Neuronal stem cell (in vitro differentiated cells): Measurements from ENCODE around the gene C18orf54.

Source experiments
- DNase-seq: peaks from one replicate; pipeline ENCODE4 v3.0.0-alpha.2; 2013; ENCODE audit warnings: low spot score
- H2AFZ ChIP-seq: one replicate; pipeline ENCODE4 v1.6.1; 2013; ENCODE audit warnings: mild to moderate bottlenecking, low read length, inconsistent platforms
- H2AK5ac ChIP-seq: 2 replicates; pipeline ENCODE4 v1.6.1; 2013; ENCODE audit warnings: low read depth, mild to moderate bottlenecking, inconsistent platforms, low read length, moderate library complexity, mixed read lengths
- H2BK120ac ChIP-seq: 2 replicates; pipeline ENCODE4 v1.6.1; 2013; ENCODE audit warnings: low read depth, mild to moderate bottlenecking, inconsistent platforms, low read length, moderate library complexity, mixed read lengths
- H2BK12ac ChIP-seq: one replicate; pipeline ENCODE4 v1.6.1; 2013; ENCODE audit warnings: low read length, inconsistent platforms
- H2BK15ac ChIP-seq: 2 replicates; pipeline ENCODE4 v1.6.1; 2013; ENCODE audit warnings: mild to moderate bottlenecking, low read length, inconsistent platforms, mixed read lengths
- H2BK5ac ChIP-seq: one replicate; pipeline ENCODE4 v1.6.1; 2013; ENCODE audit warnings: inconsistent platforms, mild to moderate bottlenecking, low read length, moderate library complexity
- H3K14ac ChIP-seq: one replicate; pipeline ENCODE4 v1.6.1; 2013; ENCODE audit warnings: low read length, inconsistent platforms
- H3K18ac ChIP-seq: 2 replicates; pipeline ENCODE4 v1.6.1; 2013; ENCODE audit warnings: low read length, inconsistent platforms
- H3K23ac ChIP-seq: 2 replicates; pipeline ENCODE4 v1.6.1; 2013; ENCODE audit warnings: low read depth, mild to moderate bottlenecking, mixed read lengths, low read length, inconsistent platforms; ENCODE audit not compliant: poor library complexity
- H3K27ac ChIP-seq: replicated peaks from 3 replicates; pipeline ENCODE4 v1.5.1; 2013; ENCODE audit warnings: low read length, inconsistent platforms
- H3K27me3 ChIP-seq, 3 experiments: 2 replicates each; pipeline ENCODE4 v1.6.1; 2013; ENCODE audit warnings: low read length in 3 of 3, mild to moderate bottlenecking in 2 of 3, inconsistent platforms in 1 of 3, low read depth in 1 of 3, mixed read lengths in 1 of 3, moderate library complexity in 1 of 3; ENCODE audit not compliant: control insufficient read depth in 3 of 3, insufficient read depth in 3 of 3
- H3K36me3 ChIP-seq, 2 donors: replicated peaks in 1 of 2; 2 replicates each; pipeline ENCODE4 v1.6.1; 2013; ENCODE audit warnings: low read length in 2 of 2; ENCODE audit not compliant: control insufficient read depth in 2 of 2, insufficient read depth in 2 of 2
- H3K4ac ChIP-seq: 2 replicates; pipeline ENCODE4 v1.6.1; 2013; ENCODE audit warnings: inconsistent platforms, mild to moderate bottlenecking, low read length, moderate library complexity
- H3K4me1 ChIP-seq, 2 donors: 1 replicate in 1 of 2; 2 replicates in 1 of 2; pipeline ENCODE4 v1.6.1; 2013; ENCODE audit warnings: low read length in 2 of 2, low read depth in 1 of 2; ENCODE audit not compliant: control insufficient read depth in 2 of 2, insufficient read depth in 1 of 2
- H3K4me2 ChIP-seq: one replicate; pipeline ENCODE4 v1.6.1; 2013; ENCODE audit warnings: mild to moderate bottlenecking, low read length, inconsistent platforms; ENCODE audit not compliant: insufficient read depth, poor library complexity, severe bottlenecking
- H3K4me3 ChIP-seq, 2 donors: 2 replicates each; pipeline ENCODE4 v1.5.1; 2013; ENCODE audit warnings: low read length in 2 of 2, mild to moderate bottlenecking in 2 of 2, inconsistent platforms in 1 of 2, moderate library complexity in 1 of 2
- H3K79me1 ChIP-seq: one replicate; pipeline ENCODE4 v1.6.1; 2013; ENCODE audit warnings: low read depth, mild to moderate bottlenecking, inconsistent platforms, low read length, moderate library complexity
- H3K9ac ChIP-seq: one replicate; pipeline ENCODE4 v1.6.1; 2013; ENCODE audit warnings: mild to moderate bottlenecking, low read depth, low read length, inconsistent platforms; ENCODE audit not compliant: poor library complexity
- H3K9me3 ChIP-seq, 2 donors: replicated peaks in 1 of 2; 2 replicates each; pipeline versions ENCODE3 to v1.6.1; 2013; ENCODE audit warnings: low read length in 2 of 2, mild to moderate bottlenecking in 2 of 2, inconsistent platforms in 1 of 2, low read depth in 1 of 2, mixed read lengths in 1 of 2, moderate library complexity in 1 of 2; ENCODE audit not compliant: control insufficient read depth in 2 of 2, insufficient read depth in 1 of 2
- H4K8ac ChIP-seq: one replicate; pipeline ENCODE4 v1.6.1; 2013; ENCODE audit warnings: low read depth, mild to moderate bottlenecking, inconsistent platforms, low read length, moderate library complexity
- H4K91ac ChIP-seq: one replicate; pipeline ENCODE4 v1.6.1; 2013; ENCODE audit warnings: low read length, low read depth, mild to moderate bottlenecking, inconsistent platforms; ENCODE audit not compliant: poor library complexity
- WGBS, 2 donors: extraction: QIAGEN DNeasy Blood & Tissue Kit; methylation state at CpG; one replicate each; pipeline ENCODE4 v1.1.7; 2013; ENCODE audit warnings: missing lambda C conversion rate in 2 of 2, mixed read lengths in 1 of 2; ENCODE audit not compliant: insufficient read length in 2 of 2, insufficient replicate concordance in 1 of 2; ENCODE audit errors: extremely low coverage in 2 of 2; 5-methylcytosine and 5-hydroxymethylcytosine counted together

C18orf54 gene

DNA sequence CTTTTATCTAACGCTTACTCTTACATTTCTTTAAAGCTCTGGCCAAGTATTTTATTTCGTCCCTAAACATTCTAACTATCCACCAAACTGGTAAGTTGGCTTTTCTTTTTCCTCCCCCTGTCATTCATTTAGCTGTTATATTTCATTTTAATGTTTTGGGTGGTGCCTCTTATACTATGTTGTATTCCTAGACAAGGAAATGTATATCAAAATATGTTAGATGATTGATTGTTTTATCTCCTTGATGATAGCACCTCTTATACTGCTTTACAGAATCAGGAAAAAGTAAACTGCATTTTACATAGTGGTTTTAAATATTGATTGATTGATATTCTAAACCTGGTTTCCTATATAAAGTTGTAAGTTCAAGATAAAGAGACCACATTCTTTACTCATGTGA is 23.9 kb downstream of the C18orf54 start:
- no peak overlapping the region for H2AK5ac ChIP-seq
- H3K27me3 ChIP-seq = no peaks in the 10 kb centered on the region

GRCh38 chr18:54382076-54382475 is 24.4 kb downstream of the C18orf54 start:
- no peak overlapping the region for H3K27ac ChIP-seq
- H4K91ac ChIP-seq = no peak overlapping the region
- H2AFZ ChIP-seq = no peak overlapping the region
- no peak overlapping the region for H3K4ac ChIP-seq
- H2BK5ac ChIP-seq = no peak overlapping the region
- no peak overlapping the region for H2BK12ac ChIP-seq
- WGBS, 2 donors = no CpG with 5 or more reads among the region's 3 CpGs
- no peak for DNase-seq
- no peak overlapping the region for H4K8ac ChIP-seq
- no peak overlapping the region for H3K18ac ChIP-seq
- H2AK5ac ChIP-seq = no peak overlapping the region
- H2BK15ac ChIP-seq = no peak overlapping the region
- H3K23ac ChIP-seq = no peak overlapping the region
- H3K9ac ChIP-seq = no peak overlapping the region
- peaks cover 5 to 7% of the 10 kb centered on the region in 2 donors for H3K4me1 ChIP-seq
- no peak overlapping the region for H3K4me3 ChIP-seq
- H3K36me3 ChIP-seq = peaks cover 0 to 42% of the 10 kb centered on the region in 2 donors
- H3K14ac ChIP-seq = no peak overlapping the region
- H3K27me3 ChIP-seq = no peaks in the 10 kb centered on the region
- no peak overlapping the region for H2BK120ac ChIP-seq
- no peak overlapping the region for H3K4me2 ChIP-seq
- no peaks in the 10 kb centered on the region for H3K9me3 ChIP-seq
- no peaks in the 10 kb centered on the region for H3K79me1 ChIP-seq

More for the DNA sequence above, 23.9 kb downstream of the C18orf54 start:
- H3K14ac ChIP-seq = no peak overlapping the region
- H3K9me3 ChIP-seq = no peaks in the 10 kb centered on the region
- no peak overlapping the region for H2BK15ac ChIP-seq
- WGBS, 2 donors = 100% methylated on average over 2 of the region's 2 CpGs; no CpG with 5 or more reads in 1 of the 2 donors
- H4K8ac ChIP-seq = no peak overlapping the region
- H3K4me1 ChIP-seq = peaks cover 5 to 7% of the 10 kb centered on the region in 2 donors
- no peak overlapping the region for H3K23ac ChIP-seq
- H3K27ac ChIP-seq = no peak overlapping the region
- peaks cover 0 to 47% of the 10 kb centered on the region in 2 donors for H3K36me3 ChIP-seq
- no peaks in the 10 kb centered on the region for H3K79me1 ChIP-seq
- no peak overlapping the region for H3K4me3 ChIP-seq
- no peak overlapping the region for H2BK12ac ChIP-seq
- no peak overlapping the region for H3K18ac ChIP-seq
- H2BK5ac ChIP-seq = no peak overlapping the region
- H2BK120ac ChIP-seq = no peak overlapping the region
- H3K4ac ChIP-seq = no peak overlapping the region
- H2AFZ ChIP-seq = no peak overlapping the region
- no peak overlapping the region for H4K91ac ChIP-seq
- H3K4me2 ChIP-seq = no peak overlapping the region
- no peak overlapping the region for H3K9ac ChIP-seq
- no peak for DNase-seq

DNA sequence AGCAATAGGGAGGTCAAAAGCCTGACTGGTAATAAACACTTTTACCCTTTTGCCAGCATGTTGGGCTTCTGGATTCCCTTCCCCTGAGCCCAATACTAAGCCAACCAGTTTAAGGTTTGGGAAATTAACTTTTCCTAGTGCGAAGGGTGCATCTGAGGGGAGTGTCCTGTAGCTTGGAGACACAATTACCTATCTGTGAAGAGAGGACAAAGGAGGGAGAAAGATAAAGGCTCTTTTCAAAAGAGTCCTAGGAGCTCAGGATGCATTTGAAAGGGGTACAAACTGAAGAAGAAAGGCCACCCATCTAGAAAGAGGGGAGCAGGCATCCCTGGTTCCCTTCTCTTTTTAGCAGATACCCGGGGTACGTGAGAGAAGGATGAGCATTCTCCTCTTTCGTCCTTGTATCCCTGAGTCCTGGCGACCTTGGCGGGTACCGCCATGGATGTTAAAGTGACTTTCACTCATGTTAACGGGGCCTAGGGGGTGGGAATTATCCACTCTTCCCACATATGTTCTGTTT is 25.1 kb downstream of the C18orf54 start:
- no peak overlapping the region for H2AK5ac ChIP-seq

GRCh38 chr18:54386043-54386442 is 28.3 kb downstream of the C18orf54 start:
- no peak overlapping the region for H3K4ac ChIP-seq
- no peak overlapping the region for H3K4me3 ChIP-seq
- WGBS, 2 donors = no CpG with 5 or more reads among the region's 4 CpGs
- no peak overlapping the region for H3K14ac ChIP-seq
- H3K27me3 ChIP-seq = no peaks in the 10 kb centered on the region
- H2BK5ac ChIP-seq = no peak overlapping the region
- peak overlapping the region; percentile 49 for H3K18ac ChIP-seq
- peaks cover 0 to 5% of the 10 kb centered on the region in 2 donors for H3K9me3 ChIP-seq
- no peak overlapping the region for H3K27ac ChIP-seq
- H3K36me3 ChIP-seq = peaks cover 0 to 8% of the 10 kb centered on the region in 2 donors
- H3K79me1 ChIP-seq = no peaks in the 10 kb centered on the region
- no peak overlapping the region for H2AK5ac ChIP-seq
- peak overlapping the region; percentile 19 for H2AFZ ChIP-seq
- peaks cover 9 to 10% of the 10 kb centered on the region in 2 donors for H3K4me1 ChIP-seq
- no peak overlapping the region for H3K9ac ChIP-seq
- H4K8ac ChIP-seq = no peak overlapping the region
- H3K23ac ChIP-seq = no peak overlapping the region
- no peak overlapping the region for H2BK12ac ChIP-seq
- no peak overlapping the region for H4K91ac ChIP-seq
- no peak overlapping the region for H2BK15ac ChIP-seq
- H2BK120ac ChIP-seq = no peak overlapping the region
- no peak overlapping the region for H3K4me2 ChIP-seq
- no peak for DNase-seq

More for the DNA sequence above, 25.1 kb downstream of the C18orf54 start:
- Histone ChIP-seq H3K27ac (no peak overlapping the region), H3K4me2 (no peak overlapping the region), H4K91ac (no peak overlapping the region), H3K4me1 (peaks cover 5 to 7% of the 10 kb centered on the region in 2 donors), H2BK15ac (no peak overlapping the region), H3K4ac (no peak overlapping the region), H3K23ac (no peak overlapping the region), H2BK120ac (no peak overlapping the region), H2BK5ac (no peak overlapping the region), H4K8ac (no peak overlapping the region), H3K79me1 (no peaks in the 10 kb centered on the region), H3K4me3 (no peak overlapping the region), H3K9ac (no peak overlapping the region), H3K9me3 (peaks cover 0 to 2% of the 10 kb centered on the region in 2 donors), H3K36me3 (peaks cover 0 to 36% of the 10 kb centered on the region in 2 donors), H2AFZ (no peak overlapping the region), H3K18ac (no peak overlapping the region), H2BK12ac (no peak overlapping the region), H3K27me3 (no peaks in the 10 kb centered on the region), H3K14ac (no peak overlapping the region)
- WGBS, 2 donors = no CpG with 5 or more reads among the region's 8 CpGs
- DNase-seq = no peak
